ENCODE data around the gene TMEM225B. TPM values are rescaled to one million over a fixed set of nuclear protein-coding genes. Genes with fewer than 3 reads are reported as not detected.
"Not testable (repeated sequence)": the region's sequence is repeated elsewhere in the genome, so short reads cannot be mapped to it uniquely, and the experiment has no call there.

Gene TMEM225B
- total RNA-seq, 1 donor from 2014 or later, result not detected

DNA sequence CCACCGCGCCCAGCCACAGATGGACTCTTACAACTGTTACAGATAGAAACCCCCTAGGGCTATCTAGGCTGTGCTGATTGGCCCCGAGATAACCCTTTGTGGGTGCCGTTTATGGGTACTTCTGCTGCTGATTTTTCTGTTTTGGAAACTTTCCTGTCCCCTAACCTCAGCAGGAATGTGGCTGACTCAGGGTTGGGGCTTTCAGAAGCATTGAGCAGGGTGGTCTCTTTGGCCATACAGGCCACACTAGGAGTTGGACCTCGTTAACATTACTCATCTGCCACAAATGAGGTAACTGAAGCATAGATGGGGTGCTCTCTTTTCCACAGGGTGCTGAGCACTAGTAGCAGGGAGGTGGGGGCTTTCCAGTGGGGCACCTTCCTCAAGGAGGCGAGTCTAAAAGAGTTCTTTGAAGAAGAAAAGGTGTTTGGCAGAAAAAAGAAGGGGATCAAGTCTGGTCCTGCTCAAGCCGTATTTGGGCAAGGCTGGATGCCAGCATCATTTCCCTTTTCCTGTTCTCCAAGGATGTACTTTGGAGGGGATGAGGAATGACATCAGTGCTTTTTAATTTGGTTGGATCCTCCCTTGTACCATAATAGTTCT lies 25.1 kb downstream of the TMEM225B start:
- no peak for DNase-seq (ENCODE audit: low read depth in 2 of 2)

DNA sequence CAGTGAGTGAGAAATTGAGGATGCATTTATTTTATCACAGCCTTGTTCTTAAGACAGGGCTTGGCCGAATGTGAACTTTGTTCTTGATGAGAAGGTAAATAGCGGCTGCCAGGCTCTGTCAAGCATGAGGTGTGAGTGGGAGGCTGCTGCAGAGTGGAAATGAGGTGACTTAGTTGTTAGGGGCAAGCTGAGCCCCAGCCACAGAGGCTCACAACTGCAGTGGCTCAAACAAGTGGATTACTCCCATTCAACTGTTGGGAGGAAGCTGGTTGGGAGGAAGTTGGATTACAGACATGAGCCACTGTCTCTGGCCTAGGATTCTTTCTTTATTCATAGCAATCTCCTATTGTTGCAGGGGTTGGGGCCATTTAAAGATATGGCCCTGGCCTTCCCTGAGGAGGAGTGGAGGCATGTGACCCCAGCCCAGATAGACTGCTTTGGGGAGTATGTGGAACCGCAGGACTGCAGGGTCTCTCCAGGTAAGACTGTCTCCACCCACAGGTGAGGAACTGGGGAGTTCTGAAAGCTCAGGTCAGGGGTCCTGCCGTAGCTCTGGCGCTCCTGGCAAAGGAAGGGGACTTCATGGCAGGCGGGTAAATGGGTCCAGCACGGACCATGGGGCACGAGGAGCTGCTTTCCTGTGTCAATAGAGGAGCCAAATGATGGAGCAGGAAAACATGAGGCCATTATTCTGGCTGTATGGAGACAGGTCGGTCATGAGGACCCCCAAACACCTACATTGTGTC lies 25.8 kb downstream of the TMEM225B start:
- no peak for DNase-seq (ENCODE audit: low read depth in 2 of 2)

DNA sequence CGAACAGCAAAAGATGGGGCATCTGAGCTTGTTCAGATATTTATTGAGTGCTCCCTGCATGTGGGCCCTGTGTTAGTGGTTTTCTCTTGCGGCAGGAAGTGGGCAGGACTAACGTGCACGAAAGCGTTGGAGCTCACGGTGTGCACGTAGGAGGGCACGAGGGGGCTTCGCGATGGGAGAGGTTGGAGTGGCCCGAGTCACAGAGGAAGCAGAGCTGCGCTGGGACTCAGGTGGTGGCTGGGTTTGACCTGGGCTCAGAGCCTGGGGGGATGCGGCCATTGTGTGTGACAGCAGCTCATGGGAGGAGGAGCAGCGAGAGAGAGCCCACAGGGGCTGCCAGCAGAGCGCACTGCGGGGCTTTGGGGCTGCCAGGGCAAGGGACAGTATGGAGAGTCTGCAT lies 26.4 kb downstream of the TMEM225B start:
- DNase-seq (ENCODE audit: low read depth in 2 of 2), result no peak

DNA sequence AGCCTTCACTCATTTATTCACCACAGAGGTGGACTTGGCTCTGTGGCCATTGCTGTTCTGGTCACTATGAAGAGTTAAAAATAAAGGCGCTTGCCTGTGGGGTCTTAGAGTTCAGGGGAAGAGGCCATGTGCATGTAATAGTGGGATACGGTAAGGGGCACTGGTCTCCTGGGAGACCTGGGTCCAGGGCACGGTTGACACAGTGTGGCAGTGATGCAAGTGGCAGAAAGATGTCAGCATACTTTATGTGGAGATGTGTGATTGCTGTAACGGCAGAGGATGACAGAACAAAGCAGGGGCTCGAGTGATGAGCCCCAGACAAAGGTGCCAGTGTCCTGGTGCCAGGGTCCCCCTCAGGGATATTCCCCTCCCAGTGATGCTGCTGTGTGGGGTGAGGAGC lies 27.3 kb downstream of the TMEM225B start:
- no peak for DNase-seq (ENCODE audit: low read depth in 2 of 2)

DNA sequence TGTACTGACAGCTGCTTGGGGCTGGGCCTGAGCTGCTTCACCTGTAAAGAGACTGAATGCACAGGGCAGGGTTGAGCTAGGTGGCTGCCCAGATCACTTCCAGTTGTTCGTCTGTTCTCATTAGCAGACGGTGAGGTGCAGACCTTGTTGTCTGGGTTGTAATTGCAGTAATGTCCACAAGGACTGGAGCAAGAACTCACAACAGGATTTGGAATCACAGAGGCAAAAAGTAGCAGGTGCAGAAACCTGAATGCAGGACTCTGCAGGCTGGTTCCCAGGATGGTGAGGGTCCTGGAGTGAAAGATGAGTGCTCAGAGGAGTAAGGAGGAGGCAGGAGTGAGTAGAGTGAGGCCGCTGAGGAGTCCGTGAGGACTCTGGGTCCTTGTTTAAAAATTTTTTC lies 27.9 kb downstream of the TMEM225B start:
- no peak for DNase-seq (ENCODE audit: low read depth in 2 of 2)

DNA sequence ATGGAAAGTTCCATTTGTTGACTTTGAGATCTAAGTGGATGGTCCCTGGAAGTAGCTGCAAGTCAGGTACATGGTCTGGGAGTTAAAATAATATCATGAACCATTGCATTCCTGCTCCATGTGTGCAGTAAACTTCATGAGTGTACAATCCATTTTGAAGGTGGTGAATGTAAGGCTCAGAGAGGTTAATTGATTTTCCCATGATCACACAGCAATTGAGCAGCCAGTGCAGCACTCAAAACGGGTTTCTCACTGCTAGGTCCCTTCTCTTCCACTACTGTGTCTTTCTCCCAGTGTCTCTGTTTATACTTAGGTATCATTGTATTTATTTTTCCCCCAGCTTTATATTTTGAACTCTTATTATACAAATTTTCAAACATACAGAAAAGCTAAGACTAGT lies 28.6 kb downstream of the TMEM225B start:
- no peak for DNase-seq (ENCODE audit: low read depth in 2 of 2)

DNA sequence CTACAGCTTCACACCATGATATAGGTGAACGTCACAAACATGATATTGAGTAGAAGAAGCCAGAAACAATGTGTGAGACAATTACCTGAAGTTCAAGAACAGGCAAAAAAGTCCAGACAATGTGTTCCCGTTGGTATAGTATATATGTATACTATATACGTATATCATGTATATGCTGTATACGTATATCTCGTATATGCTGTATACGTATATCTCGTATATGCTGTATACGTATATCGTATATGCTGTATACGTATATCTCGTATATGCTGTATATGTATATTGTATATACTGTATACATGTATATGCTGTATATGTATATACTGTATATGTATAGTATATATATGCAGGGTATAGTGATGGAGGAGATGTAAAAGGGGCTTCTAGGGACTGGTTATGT lies 29.4 kb downstream of the TMEM225B start:
- no peak for DNase-seq (ENCODE audit: low read depth in 2 of 2)

DNA sequence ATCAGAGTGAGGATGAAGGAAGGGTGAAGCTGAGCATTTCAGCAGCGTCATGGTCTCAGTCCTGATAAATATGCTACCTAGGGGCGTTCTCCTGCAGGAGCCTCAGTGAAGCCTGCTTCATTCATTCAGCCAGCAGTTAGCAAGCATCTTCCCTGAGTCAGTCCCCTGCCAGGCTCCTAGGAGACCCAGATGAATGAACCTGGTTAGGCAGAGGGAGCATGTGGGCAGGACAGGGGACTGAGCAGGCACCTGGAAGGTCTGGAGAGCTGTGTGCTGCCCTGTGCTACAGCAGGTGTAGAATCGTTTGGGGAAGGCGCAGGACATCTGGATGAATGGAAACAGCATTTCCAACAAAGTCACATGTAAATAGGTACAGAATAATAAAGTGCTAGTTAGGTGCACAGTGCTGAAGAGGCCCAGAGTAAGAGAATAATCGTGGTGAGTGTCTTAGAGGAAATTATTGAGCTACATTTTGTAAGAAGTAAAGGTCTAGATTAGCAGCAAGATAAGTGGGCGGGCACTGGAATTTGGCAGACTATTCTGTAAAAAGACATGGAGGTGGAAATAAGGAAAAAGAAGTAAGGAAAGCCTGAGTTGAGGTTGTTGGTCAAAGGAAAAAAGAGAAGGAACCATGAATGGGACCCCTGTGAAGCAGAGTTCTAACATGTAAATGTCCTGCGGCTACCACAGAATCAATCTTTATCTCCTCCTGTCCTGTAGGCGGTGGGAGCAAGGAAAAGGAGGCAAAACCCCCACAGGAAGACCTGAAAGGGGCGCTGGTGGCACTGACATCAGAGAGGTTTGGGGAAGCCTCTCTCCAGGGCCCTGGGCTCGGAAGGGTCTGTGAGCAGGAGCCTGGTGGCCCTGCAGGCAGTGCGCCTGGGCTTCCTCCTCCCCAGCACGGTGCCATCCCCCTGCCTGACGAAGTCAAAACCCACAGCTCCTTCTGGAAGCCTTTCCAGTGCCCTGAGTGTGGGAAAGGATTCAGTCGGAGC lies 30.7 kb downstream of the TMEM225B start:
- DNase-seq (ENCODE audit: low read depth in 2 of 2), result no peak

DNA sequence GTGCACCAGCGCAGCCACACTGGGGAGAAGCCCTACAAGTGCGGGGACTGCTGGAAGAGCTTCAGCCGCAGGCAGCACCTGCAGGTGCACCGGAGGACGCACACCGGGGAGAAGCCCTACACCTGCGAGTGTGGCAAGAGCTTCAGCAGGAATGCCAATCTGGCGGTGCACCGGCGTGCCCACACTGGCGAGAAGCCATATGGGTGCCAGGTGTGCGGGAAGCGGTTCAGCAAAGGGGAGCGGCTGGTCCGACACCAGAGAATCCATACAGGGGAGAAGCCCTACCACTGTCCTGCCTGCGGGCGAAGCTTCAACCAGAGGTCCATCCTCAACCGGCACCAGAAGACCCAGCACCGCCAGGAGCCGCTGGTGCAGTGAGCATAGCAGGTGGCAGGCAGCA lies 31.6 kb downstream of the TMEM225B start:
- no peak for DNase-seq (ENCODE audit: low read depth in 2 of 2)

DNA sequence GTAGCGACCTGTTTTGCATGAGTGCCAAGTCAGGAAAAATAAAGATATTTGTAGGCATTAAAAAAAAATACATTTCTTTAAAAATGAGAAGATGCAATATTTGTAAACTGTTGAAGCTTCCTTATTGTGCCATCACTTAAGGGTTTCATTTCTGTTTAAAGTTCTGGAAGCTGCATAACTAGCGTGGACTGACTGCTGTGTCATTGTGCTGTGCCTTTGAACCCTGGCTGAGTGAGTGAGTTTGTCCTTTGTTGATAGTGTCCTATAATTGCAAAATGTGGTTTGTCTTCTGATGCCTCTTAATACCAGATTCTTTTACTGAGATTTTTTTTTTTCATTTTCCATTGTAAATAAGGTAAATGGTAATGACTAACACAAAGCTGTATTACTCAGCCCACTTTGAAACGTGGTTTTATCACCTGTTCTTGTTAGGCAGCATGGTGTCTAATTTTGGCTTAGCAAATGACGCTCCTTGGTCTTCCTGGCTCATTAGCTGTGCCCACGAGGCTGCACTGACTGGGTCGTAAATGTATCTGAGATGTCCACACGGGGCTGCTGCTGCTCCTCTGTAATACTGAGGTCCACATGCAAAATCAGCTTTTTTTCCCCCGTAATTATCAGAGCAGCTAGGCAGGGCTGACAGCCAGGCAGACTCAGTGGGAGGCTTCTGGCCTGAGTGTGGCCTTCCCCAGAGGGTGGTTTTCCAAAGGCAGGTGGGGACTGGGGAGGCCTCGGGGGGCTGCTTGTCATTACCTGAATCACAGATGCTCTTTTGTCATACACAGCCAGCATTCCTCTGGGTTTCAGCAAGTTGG lies 33.4 kb downstream of the TMEM225B start:
- DNase-seq (ENCODE audit: low read depth in 2 of 2), result peak; percentile 11 to 12

DNA sequence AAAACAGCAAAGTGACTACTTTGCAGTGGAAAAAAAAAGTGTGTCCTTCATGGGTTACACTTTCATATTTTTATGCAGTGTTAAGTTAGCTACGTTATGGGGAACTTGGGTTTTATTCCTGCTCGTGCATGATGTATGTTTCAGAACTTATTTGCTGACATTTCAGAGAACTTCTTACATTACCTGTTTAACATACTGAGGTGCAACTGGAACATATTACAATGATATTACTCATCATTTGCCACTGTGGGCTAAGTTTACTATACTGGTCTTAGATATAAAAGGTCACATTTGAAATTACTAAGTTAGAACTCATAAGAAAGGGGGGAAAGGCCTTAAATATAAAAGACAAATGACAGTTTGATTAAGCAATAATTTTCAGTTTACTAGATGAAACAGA lies 39.3 kb downstream of the TMEM225B start:
- DNase-seq (ENCODE audit: low read depth in 2 of 2), result not testable (repeated sequence)

DNA sequence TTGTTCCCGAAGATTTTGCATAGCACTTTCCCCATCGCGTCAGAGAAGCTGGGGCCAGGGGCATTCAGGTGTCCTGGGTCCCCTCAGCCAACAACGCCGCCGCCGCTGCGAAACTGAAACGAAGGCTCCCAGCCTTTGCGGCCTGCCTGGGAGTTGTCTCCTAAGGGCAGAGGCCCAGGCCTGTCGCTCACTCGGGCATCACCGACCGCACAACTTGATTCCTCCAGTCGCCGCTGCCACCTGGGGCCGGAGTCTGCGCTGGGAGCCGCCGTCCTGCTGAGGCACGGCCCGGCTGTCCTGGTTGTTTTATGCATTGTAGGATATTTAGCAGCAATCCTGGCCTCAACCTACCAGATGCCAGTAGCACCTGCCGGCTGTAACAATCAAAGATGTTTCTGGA lies 40.7 kb downstream of the TMEM225B start:
- DNase-seq (ENCODE audit: low read depth in 2 of 2), result no peak

DNA sequence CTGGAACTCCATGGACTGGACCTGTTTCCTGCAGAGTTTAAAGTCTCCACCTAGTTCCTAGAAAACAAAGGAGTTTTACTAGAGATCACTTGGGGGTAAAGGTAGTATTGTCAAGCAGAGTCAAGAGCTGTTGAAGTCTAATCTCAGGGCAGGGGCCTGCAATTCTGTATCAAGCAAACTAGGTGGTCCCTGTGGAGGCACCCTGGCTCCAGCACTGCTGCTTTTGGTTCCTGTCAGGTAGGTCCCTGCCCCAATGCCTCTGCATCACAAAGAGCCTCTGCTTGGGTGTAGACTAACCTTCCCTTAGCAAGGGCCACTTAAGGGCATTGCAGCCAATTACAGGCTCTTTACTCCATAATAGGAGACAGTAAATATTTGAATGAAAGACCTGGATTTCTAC lies 41.2 kb downstream of the TMEM225B start:
- no peak for DNase-seq (ENCODE audit: low read depth in 2 of 2)

DNA sequence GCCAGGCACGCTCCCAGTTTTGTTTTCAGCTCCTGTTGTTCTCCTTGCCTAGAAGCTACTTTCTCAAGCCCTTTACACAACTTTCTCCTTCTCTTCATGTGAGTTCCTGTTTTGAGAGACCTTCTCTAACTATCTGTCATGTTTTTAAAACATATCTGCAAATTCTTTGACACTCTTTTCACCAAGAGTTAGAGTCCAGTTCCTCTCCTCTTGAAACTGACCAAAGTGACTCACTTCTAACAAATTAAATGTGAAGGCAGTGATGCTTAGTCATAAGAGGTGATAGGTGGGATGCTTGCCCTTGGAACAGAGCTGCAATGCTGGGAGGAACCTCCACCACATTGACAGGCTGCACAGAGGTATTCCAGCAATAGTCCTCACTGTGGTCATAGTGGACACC lies 44.0 kb downstream of the TMEM225B start:
- DNase-seq (ENCODE audit: low read depth in 2 of 2), result no peak

DNA sequence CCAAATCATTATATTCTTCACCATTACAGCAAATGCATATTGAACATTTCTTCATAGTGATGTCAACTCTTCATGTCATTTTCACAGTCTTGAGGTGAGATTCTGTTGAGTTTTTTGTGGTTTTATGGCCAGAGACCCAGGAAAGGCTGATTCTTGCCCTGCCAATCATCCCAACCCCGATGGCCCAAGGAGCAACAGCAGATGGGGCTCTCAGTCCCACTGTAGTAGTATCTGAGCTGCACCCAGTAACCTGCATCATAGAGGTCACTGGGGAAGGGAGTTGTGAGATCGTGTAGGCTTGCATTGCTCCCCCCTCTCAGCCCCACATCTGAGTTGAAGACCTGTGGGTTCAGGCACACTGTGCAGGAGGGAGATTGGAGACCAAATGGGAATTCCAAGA lies 45.4 kb downstream of the TMEM225B start:
- no peak for DNase-seq (ENCODE audit: low read depth in 2 of 2)

DNA sequence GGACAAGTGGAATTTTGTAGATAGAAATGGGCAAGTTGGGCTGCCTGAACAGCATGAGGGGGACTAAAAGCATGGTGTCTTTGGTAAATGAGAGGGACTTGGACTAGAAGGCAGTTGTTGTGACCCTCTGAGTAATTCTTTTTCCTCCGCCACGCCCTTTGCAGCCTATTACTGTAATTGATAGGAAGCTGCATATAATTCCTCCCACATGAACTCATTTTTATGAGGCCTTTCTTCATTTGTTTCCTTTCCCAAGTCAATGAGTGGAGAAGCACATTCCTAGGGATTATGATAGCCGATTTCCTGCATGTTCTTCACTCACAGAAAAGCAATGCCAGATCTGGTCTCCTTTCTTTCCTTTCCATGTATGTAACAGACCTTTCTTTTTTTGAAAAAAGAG lies 46.4 kb downstream of the TMEM225B start:
- no peak for DNase-seq (ENCODE audit: low read depth in 2 of 2)

DNA sequence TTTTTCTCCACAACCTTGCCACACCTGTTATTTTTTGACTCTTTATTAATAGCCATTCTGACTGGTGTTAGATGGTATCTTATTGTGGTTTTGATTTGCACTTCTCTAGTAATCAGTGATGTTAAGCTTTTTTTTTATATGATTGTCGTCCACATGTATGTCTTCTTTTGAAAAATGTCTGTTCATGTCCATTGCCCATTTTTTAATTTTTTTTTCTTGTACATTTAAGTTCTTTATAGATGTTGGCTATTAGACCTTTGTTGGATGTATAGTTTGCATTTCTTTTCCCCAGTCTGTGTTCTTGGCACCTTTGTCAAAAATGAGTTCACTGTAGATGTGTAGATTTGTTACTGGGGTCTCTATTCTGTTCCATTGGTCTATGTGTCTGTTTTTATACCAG lies 47.5 kb downstream of the TMEM225B start:
- no peak for DNase-seq (ENCODE audit: low read depth in 2 of 2)

DNA sequence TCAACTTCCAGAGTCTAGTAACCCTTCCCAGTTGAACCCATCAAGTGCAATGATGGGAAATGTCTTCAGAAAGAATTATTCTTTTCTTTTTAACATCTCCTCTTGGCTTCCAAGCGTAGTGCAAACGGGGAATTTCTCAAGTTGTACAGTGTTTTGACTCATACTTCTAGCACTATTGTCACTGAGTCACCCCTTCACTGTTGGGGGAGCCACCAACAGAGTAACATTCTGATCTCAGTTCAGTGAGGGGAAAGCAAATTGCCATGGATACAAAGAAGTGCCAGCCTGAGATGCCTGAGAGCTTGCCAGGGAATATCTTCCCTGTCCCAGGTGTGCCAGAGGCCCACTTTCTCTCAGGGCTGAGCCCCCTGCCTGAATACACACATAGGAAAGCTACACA lies 50.8 kb downstream of the TMEM225B start:
- no peak for DNase-seq (ENCODE audit: low read depth in 2 of 2)

DNA sequence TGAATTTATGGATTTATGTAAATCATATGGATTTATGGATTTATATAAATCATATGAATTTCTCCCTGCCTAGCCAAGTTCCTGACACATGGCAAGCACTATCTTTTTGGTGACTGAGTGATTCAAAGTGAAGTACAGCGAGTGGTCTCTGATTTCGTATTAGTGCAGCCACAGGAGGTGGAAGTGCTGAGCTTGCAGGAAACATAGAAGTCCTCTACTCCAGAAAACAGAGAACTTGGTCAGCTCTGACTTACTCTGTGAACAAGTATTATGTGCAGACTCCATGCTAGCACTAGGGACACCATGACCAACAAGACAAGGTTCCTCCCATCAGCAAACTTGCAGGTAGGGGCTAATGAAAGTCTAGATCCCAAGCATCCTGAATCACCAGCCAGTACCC lies 53.2 kb downstream of the TMEM225B start:
- DNase-seq (ENCODE audit: low read depth in 2 of 2), result no peak

DNA sequence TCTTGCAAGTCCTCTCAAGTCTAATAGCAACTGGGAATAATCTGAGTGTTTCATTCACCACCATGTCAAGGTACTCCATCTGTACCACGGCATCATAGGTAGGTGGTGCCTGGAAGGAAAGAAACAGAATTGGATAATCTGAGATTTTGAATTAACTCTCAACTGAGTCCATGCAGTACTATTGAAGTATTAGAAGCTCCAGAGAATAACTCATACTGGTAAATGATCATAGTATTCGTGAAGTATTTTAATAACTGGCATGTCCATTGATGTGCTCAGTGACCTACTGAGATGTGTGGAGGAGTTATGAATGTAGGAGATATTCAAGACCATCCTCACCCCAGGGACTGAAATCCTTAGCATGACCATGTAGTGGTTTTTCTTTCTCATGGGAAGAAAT lies 54.6 kb downstream of the TMEM225B start:
- no peak for DNase-seq (ENCODE audit: low read depth in 2 of 2)

DNA sequence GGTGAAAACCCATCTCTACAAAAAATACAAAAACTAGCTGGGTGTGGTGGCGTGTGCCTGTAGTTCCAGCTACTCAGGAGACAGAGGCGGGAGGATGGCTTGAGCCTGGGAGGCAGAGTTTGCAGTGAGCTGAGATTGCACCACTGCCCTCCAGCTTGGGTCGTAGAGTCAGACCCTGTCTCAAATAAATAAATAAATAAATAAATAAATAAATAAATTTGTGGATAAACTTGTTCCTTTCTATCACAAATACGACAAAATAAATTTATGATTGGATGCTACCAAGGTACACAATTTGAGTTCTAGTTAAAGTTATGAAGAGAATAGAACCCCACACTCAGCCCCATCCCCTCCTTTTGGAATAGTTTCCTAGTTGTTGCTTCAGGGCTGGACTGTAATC lies 55.2 kb downstream of the TMEM225B start:
- not testable (repeated sequence) for DNase-seq (ENCODE audit: low read depth in 2 of 2)

Data from lung microvascular endothelial cell (primary cell).